HG03066 (cell line): ENCODE measurements around the gene PDE11A.
"Not testable (repeated sequence)": the region's sequence is repeated elsewhere in the genome, so short reads cannot be mapped to it uniquely, and the experiment has no call there.

ENCODE experiments used
- ATAC-seq: cut with Tn5 transposase; IDR thresholded peaks from one replicate; pipeline ENCODE4 v1.9.1; 2021; ENCODE audit warnings: low read depth; ENCODE audit not compliant: unreplicated experiment

PDE11A gene

GRCh38 chr2:178012639-178013038, 59.9 kb downstream of the PDE11A start:
- no peak for ATAC-seq

DNA sequence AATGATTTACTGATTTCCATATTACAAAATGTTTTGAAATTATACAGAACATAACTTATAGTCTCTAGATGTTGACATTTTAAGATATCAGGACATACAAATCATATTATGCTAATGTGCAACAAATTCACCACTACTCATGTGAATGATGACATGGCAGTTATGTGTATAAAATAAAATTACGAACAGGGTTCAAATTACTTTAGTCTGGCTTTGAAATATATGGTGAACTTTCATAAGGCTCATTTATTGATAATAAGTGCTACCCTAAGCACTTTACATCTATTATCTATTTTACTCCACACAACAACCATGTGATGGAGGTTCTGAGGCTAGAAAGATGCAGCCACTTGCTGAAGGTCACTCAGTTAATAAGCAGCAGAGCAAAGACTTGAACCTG, 62.8 kb downstream of the PDE11A start:
- ATAC-seq, result no peak

DNA sequence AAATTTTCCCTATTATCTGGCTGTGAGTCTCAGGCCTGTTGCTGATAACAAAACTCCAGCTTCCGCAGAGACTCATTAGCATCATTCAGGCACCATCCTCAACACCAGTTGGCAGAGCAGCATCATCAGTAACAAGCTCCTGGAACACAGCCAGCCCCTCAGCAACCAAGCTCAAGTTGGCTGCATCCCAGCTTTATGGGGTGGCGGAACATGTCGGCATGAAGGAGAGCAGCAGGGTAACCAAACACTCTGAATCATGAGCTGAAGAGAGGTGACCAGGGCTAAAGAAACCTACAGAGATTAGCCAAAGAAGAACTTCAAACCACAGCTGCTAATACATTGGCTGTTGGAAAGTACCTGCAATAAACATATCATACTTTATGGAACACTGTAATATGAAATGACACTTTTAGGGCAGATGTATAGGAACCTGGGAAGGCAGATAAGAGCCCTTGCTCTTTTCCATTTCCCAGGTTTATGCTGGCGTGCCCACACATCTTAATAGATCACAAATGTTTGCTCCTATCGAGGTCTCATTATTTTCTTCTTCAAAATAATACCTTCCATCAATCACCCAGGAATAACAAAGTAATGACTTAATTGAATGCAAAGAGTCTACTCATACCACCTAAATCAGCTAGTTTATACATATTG, 63.8 kb downstream of the PDE11A start:
- no peak for ATAC-seq

DNA sequence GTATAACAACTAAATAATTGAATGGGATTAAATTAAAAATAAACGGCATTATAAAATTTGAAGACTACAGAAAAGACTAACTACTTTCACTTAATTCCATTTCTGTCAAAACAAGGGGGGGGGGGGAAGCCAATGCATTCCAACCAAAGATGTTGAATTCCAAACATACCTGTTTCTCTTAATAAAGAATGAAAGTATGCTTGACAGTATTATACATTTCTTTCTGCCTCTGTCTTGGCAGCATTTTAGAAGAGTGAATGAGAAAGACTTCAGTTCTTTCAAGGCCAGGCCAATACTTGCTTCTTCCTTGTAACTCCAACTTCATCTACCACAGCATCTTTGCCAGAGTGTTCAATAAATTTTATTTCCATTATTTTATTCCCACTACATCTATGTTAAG, 65.9 kb downstream of the PDE11A start:
- no peak for ATAC-seq

DNA sequence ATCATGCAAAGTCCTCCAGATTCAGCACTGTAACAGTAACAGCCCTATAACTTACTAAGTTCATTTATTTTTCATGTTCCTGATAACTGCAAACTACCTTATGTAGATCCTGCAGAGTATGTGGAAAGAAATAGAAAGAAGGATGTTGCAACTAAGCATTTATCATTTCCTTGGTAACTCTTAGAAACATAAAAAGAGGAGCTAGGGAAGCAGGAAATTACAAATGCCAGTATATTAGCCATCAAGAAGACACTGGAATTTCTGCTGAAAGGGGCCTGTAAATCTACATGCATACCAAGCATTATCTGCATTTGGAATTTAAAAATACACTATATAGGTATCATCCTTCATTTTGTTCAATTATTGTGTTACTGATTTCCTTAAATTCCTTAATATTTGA, 66.8 kb downstream of the PDE11A start:
- ATAC-seq, result no peak

DNA sequence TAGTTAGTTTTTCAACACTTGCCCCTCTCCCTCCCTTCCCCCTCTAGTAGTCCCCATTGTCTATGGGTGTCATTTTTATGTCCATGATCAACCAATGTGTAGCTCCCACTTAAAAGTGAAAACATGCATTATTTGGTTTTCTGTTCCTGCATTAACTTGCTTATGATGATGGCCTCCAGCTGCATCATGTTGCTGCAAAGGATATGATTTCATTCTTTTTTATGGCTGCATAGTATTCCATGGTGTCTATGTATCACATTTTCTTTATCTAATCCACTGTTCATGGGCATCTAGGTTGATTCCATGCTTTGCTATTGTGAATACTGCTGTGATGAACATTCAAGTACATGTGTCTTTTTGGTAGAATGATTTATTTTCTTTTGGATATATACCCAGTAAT, 70.5 kb downstream of the PDE11A start:
- no peak for ATAC-seq

GRCh38 chr2:177998996-177999395, 73.6 kb downstream of the PDE11A start:
- no peak for ATAC-seq

DNA sequence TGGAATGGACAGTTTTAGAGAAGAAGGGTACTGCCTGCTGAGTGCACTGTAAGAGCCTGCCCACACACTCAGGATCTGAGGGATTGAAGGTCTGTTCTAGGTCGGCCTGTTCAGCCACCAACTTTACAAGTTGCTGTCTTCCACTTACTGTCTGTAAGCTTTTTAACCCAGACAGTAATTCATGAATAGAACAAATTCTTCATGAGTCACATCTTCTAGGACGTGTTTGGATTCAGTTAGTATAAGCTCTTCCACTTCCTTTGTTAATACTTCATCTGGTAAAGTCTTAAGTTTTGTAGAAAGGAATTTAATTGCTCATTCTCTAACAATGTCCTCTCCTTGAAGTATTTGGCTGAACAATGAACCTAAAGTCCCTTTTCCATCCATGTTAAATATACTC, 74.6 kb downstream of the PDE11A start:
- ATAC-seq, result no peak

DNA sequence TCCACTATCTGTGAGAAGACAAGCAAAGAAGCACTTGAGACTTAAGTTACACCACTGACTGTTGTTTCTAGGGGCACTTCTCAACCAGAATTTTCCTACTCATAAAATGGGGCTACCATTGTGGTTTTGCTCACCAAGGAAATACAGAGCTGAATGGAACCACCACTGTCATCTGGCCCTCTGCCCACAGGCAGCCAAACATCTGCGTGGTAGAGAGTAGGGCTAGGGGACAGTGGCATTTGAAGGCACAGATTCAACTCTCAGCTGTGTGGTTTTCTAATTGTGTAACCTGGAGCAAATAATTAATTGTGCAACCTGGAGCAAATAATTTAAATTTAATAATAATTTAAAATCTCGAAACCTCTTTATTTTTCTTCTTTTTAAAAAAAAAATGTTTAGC, 79.6 kb downstream of the PDE11A start:
- no peak for ATAC-seq

DNA sequence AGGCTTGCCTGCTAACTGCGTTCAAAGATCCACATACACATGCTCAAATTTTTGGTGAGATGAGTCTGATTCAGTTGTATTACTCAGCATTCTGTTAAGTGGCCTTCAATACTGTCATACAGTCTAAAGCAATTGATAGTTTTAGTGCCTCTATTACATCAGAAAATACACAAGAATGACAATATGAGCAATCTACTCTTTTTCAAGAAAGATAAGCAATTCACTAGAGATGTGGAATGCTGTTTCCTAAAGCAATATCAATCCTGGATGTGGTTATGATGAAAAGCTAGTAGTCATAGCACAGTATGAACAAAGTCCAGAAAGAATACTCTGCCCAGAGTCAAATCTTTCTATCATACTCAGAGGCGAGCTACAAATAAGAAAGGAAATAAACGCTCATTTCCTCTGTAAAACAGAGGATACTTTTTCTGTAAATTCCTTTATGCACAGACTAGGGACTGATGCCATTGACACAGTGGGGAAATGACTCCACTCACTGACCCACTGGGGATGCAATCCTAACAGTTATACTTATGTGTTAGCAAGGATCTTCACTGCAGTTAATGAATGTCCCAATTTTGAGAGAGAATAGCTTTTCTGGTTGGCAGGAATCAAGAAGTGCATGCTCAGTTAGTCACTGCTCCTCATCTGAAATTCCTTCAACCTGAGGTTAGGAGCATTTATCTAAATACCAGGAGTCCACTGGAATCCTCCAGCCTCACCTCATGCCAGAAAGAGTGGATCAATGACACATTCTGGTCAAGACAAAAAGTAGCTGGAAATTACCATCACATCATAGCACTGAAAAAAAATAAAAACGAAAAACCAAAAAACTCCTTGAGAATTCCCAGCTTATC, 83.3 kb downstream of the PDE11A start:
- ATAC-seq, result no peak

DNA sequence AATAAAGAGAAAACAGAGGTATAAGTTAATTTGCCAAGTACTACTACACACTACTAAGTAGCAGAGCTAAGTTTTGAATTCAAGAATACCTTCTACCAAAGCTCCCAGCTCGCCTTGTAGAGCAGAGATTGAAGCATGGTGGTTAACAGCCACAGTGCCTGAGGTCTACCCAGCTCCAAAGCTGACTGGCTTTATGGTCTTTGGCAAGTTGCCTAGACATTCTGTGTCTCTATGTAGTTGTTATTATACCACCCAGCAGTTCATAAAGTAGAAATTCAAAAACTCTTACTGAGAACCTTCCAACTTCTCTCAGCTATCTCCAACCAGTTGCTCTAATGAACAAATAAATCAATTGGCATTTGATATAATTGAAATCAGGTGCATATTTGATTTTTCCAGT, 87.8 kb downstream of the PDE11A start:
- ATAC-seq, result no peak

- ATAC-seq, result no peak
Observed at GRCh38 chr2:177983183-177983788, 89.3 kb downstream of the PDE11A start.

DNA sequence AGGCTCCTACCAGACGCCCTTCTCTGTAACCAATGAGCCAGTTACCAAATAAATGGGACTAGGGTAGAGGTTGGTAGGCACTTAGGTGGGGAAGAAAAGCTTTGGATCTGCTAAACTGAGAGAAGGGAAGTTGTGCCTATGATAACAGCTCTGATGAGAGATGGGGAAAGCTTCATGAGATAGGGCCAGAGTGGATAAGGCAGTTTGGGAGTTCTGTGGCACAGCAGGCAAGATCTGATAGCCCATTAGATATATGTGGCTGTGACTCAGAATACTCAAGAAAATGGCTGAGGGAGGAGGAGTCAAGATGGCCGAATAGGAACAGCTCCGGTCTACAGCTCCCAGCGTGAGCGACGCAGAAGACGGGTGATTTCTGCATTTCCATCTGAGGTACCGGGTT, 99.8 kb downstream of the PDE11A start:
- no peak for ATAC-seq

GRCh38 chr2:177972123-177972522, 100.5 kb downstream of the PDE11A start:
- no peak for ATAC-seq

DNA sequence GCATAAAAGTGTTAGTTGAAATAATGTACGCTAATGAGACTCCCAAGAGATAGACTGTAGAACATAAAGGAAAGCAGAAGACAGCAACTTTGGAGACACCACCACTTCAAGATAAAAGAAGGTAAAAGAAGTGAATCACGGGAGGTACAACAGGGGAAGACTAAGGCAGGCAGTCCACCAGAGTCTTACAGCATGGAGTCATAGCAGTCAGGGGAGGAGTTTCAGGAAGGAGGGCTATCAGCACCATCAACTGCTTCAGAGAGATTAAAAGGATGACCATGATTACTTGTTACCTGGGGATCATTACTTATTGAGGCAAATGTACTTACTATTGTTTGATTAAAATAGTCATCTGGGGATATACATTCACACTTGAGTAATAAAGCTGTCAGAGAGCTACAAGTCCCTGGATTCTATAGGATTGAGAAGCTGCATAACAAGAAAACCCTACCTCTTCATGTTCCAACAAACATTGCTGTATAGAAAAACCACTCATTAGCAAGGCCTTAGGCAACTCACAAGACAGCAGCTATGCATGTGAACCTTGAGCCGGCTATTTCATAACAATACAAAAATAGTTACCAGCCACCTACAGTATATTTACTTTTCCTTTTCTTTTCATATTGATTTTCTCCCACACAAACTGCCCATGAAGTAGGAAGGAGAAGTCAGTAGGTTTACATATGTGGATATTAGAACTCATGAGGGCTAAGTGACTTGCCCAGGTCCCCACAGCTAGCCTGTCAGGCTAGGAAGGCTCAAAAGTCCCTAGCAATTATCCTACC, 101.7 kb downstream of the PDE11A start:
- ATAC-seq, result no peak

- ATAC-seq, result no peak
Observed at GRCh38 chr2:177964892-177965291, 107.7 kb downstream of the PDE11A start.

GRCh38 chr2:177952151-177952550, 120.4 kb downstream of the PDE11A start:
- ATAC-seq, result no peak

GRCh38 chr2:177947598-177947997, 125.0 kb downstream of the PDE11A start:
- not testable (repeated sequence) for ATAC-seq

- ATAC-seq, result not testable (repeated sequence)
Observed at GRCh38 chr2:177944530-177944929, 128.0 kb downstream of the PDE11A start.

GRCh38 chr2:177942731-177943130, 129.8 kb downstream of the PDE11A start:
- no peak for ATAC-seq

GRCh38 chr2:177939211-177939610, 133.4 kb downstream of the PDE11A start:
- no peak for ATAC-seq
